ENCODE measurements around the gene GPR156.

Gene GPR156

GRCh38 chr3:120130656-120131055 is 154.4 kb downstream of the GPR156 start:
- no peak for DNase-seq (ENCODE audit: extremely low read depth in 1 of 2, low read depth in 1 of 2)

GRCh38 chr3:120129718-120130513 is 155.1 kb downstream of the GPR156 start:
- DNase-seq (ENCODE audit: extremely low read depth in 1 of 2, low read depth in 1 of 2), result no peak

- no peak for DNase-seq (ENCODE audit: extremely low read depth in 1 of 2, low read depth in 1 of 2)
Observed at GRCh38 chr3:120129051-120129450, 156.0 kb downstream of the GPR156 start.

GRCh38 chr3:120125992-120126391 is 159.0 kb downstream of the GPR156 start:
- no peak for DNase-seq (ENCODE audit: extremely low read depth in 1 of 2, low read depth in 1 of 2)

GRCh38 chr3:120119846-120120510 is 165.0 kb downstream of the GPR156 start:
- no peak for DNase-seq (ENCODE audit: extremely low read depth in 1 of 2, low read depth in 1 of 2)

Data from stimulated activated CD8-positive, alpha-beta memory T cell treated with anti-CD3 and anti-CD28 coated beads, Interleukin-7, amount 100 ng/mL, for 48 hours (primary cell).